ENCODE data around the gene ATL2.
"Not testable (repeated sequence)": the region's sequence is repeated elsewhere in the genome, so short reads cannot be mapped to it uniquely, and the experiment has no call there.

The ATL2 gene

DNA sequence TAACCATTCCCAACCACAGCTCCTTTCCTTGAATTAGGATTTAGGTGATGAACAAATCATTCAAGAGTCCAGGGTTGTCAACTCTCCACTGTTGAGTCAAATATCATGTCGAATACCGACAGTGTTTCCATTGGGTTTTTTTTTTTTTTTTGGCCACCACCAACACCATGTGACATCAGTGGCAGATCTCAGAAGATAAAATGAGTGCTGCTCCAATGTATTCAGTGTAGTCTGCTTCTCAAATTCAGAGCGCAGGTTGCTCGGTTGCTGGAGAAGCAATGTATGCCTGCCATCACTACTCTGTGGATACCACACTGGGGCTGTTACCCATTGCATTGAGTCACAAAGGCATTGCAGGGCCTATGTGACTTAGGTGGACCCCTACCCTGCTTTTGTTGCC lies 10.8 kb upstream of the ATL2 start:
- DNase-seq: no peak

DNA sequence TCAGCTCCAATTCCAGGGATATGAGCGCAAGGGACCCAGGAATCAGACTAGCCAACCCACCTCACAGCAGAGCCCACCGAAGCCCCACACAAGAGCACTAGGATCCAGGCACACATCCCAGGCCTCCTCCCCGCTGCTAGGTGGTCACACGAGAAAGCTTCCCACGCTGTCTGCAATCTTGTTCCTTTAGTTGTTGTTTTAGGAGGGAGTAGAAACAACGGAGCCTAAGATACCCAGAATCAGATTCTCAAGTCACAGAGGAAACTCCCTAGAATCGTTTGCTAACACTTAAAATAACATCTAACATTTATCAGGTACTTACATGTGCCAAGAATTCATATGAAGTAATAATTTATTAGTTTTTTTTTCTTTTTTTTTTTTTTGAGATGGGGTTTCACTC lies 9.7 kb upstream of the ATL2 start:
- no peak for DNase-seq

DNA sequence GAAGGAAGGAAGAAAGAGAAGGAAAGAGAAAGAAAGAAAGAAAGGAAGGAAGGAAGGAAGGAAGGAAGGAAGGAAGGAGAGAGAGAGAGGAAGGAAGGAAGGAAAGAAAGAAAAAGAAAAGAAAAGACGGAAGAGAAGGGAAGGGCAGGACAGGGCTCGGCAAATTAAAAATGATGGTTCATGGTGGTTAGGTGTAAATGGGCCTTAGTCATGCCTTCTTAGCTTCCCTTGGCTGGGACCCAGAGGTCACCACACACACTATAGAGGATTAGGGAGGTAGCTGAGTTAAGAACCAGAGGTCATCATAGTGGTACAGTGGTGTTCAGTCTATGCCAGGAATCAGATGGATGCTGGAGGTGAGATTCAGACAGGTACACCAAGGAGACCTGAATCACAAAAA lies 9.3 kb upstream of the ATL2 start:
- DNase-seq: no peak

DNA sequence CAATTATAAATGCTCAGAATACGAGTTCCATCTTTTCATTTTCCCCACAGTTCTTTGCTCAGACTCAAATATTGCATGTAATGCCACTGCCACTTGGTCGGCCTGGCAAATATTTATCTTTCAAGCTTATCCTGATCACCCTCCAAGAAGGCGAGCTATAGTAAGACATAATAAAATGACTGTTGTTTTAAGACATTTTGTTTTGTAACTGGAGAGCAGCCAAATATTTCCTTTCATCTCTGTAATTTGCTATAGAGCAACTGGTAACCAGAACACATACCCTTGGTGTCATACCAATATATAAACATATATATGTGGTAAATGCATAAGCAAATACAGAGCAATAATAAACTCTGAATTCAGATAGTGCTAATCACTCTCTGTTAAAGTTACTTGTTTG lies 7.3 kb upstream of the ATL2 start:
- no peak for DNase-seq

DNA sequence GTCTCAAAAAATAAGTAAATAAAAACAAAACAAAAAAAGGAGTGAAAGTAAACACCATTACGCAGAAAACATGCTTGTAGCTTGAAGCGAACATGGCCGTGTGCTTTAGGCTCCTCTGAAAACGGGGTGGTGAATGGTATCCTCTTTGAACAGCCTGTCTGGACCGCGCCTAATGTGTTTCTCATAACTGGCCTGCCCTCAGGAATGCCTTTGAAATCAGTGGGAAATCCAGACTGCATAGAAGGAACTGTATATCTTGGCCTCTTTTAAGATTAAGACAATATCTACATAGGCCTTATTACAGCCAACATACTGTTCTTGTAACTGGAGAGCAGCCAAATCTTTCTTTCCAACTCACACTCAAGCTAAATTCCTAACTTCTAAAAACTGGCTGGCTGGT lies 6.7 kb upstream of the ATL2 start:
- DNase-seq: not testable (repeated sequence)

DNA sequence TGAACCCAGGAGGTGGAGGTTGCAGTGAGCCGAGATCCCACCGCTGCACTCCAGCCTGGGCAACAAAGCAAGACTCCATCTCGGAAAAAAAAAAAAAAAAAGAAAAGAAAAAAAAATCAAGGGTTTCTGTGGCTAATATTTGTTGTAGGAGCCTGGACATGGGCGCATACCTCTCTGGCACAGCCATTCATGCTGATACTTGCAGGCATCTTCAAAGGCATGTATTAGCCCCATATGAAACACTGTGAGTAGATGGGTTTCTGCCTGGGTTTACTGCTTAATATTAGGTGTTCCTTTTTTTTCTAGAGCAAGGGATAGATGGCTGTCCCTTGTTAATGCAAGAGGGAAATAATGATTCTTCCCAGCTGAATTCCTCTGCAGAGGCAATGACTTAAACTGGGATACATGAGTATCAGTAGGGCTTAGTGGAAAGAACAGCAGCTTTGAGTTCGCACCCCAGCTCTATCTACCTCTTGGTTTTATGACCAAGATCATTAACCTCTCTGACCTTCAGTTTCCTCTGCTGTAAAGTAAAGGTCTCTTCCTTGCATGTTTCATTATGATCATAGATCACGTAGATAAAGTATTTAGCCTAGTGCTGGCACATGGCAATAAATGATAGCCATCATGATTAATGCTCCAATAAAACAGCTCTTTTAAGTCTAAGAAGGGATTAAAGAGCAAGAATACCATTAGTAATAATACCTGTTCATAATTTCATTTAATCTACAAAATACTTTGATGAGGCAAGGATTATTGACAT lies 4.5 kb upstream of the ATL2 start:
- no peak for DNase-seq

DNA sequence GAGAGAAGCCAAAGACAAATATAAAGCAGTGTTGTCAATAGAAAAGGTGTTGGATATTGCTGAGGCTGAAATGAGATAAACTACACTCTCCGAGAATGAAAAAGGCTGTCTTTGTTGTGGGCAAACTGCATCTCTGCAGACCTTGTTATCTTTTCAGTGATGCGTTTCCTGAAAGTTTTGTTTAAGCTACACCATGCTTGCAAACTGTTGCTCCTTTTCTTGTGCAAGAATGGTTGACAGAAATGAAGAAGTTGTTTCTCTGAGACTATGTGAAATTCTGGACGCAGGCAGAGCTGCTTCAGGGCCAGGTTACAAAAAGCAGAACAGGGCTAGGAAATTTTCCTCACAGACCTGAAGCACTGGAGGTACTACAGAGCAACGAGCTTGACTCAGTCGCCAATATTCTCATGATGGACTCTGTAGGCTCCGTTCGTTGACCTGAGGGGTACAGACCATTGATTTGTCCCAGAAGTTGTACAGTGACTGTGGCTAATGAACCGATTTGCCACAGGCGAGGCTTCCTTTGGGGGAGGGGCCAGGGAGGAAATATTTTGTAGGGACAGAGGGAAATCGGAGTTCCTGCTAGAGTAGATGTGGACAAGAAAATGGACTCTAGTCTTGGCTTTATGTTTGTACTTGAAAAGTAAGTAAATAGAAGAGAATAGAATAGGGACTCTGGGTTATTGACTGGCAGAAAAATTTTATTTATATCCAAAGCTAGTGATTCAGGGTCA lies 3.5 kb upstream of the ATL2 start:
- DNase-seq: no peak

DNA sequence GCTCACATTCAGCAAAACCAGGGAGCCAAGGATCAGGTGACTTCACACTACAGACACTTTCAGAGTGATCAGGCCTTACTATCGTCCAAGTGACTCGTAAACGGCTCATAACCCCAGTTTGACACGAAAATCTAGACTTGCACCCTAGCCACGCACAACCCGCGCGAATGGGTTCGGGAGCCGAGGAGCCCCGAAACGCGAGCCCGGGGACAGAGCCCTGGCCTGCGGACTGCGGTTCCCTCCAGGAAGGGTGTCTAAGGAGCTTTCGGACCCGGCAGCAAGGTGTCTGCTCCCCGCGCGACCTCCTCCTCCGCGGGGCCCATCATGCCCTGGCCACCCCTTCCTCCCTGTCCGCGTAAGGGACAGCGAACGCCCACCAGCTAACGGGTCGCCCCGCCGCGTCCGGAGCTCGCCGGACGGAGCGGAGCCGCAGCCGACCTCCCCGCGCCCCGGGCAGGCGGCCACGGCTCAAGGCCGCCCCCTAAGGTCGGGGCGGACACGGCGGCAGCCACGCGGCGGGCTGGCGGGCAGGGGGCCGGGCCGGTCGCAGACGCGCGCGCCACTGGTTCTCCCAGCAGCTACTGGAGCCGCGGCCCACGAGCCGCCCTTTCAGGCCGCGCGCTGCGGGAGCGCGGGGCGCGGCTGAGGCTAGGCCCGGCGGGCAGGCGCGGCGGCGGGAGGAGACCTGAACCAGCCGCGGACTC lies 575 bp downstream of the ATL2 start:
- peak; percentile 27 to 76 for DNase-seq

DNA sequence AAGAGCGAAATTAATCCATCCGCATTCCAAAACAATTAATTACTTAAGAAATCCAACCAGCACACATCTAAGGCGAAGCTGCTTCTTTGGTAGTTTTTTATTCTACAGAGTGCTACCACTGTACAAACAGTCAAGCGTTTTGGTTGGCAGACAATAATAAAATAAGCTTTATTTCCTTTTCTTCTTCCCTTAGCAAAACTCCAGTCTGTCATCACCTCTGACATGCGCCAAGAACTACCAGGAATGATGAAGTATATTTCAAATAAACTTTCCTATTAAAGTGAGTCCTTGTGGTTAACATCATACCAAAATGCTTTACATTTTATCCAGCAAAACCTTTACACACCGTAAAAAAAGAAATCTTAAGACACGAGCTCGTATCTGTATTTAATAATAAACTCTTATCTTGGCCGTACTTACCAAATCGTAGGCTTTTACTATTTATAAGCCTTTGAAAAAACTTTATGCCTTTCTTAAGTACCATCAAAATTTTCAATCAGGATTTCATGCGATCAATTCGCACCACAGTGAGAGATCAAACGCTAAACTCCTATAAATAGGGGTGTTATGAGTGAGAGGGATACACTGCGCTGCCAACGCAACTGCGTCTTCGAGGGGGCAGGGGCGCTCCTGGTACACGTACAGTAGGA lies 1.3 kb downstream of the ATL2 start:
- DNase-seq: no peak

DNA sequence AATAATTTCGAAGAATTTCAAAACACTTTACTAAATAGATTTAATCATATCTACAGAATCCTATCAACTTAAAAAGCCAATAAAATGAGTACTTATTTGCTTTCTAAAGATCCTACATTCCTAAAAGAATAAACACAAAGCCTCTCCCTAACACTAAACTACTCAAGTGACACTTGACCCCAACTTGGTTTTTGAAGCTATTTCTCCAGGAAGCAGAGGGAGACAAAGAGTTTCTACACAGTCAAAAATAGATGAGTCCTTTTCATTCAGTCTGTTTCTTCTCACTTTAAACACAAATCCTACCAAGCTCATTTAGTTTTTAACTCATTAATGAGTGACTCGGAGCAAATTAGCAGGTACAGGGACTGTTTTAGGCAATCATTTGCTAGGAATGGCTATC lies 2.1 kb downstream of the ATL2 start:
- no peak for DNase-seq

DNA sequence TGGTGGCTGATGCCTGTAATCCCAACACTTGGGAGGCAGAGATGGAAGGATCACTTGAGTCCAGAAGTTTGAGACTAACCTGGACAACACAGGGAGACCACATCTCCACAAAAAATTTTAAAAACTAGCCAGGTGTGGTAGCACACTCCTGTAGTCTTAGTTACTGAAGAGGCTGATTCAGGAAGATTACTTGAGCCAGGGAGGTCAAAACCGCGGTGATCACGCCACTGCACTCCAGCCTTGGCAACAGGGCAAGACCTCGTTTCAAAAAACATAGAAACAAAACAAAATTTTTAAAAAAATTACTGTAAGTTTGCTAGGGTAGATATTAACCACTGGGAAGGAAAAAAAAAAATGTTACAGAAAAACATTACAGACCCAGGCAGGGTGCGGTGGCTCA lies 5.8 kb downstream of the ATL2 start:
- no peak for DNase-seq

DNA sequence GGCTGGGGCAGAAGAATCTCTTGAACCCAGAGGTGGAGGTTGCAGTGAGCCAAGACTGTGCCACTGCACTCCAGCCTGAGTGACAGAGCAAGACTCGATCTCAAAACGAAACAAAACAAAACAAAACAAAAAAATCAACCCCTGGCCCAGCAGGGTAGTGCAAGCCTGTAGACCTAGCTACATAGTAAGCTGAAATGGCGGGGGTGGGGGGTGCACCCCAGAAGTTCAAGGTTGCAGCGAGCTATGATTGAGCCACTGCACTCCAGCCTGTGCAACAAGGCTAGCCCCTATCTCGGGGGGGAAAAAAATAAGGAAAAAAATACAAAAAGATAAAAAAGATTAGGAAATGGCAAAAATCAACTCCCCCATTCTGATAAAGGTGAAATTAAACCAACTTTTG lies 6.4 kb downstream of the ATL2 start:
- DNase-seq: no peak

DNA sequence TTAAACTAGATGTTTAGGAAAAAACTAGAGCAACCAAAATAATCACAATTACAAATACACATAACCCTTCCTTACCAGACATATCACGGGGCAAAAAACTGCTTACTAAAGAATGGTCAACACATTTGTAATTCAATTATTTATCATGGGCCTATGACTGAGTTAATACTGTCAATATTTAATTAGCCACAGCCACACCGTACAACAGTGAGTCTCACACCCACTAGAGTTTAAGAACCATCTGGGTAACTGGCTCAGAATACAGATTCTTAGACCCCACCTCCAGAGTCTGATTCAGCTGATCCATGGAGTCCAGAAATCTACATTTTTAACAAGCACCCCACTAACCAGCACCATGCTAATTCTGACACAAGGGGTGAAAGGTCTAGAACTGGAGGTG lies 14.8 kb downstream of the ATL2 start:
- no peak for DNase-seq

DNA sequence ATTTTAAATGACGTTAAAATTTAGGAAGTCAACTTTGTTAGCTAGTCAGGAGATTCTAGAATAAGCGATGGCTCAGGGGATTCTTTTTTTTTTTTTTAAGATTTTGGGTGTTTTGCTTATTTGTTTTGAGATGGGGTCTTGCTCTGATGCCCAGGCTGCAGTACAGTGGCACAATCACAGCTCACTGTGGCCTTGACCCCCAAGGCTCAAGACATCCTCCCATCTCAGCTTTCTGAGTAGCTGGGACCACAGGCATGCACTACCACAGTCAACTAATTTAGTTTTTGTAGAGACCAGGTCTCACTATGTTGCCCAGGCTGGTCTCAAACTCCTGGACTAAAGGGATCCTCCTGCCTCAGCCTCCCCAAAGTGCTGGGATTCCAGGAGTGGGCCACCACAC lies 16.9 kb downstream of the ATL2 start:
- DNase-seq: no peak

DNA sequence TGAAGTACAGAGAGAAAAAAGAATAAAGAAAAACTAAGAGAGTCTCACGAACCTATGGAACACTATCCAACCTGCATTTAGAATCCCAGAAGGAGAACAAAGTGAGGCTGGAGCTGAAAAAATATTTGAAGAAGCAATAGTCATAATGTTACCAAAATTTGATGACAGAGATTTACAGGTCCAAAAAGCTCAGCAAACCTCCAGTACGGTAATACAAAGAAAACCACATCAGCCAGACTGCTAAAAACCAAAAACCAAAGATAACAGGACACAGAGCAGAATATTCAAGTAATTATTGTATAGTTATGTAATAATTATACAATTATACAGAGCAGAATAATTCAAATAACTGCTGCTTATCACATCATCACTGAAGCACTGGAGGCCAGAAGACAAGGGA lies 23.7 kb downstream of the ATL2 start:
- DNase-seq: no peak

DNA sequence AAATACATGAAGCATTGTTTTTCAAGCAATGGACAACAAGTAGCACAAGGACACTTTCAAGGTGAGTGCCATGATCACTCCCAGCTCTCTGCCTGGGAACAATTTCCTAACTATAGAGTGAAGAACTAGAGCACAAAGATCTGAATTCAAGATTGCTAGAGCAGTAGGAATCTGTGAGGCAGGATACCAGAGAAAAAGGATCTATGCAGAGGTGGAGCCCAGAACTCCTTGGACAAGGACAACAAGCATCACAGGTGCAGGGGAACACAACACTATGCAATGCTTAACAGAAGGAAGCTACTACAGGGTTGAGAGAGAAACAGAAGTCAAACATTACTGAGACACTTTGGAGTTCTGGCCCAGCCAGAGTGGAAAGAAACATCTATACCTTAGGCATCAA lies 24.7 kb downstream of the ATL2 start:
- DNase-seq: no peak

DNA sequence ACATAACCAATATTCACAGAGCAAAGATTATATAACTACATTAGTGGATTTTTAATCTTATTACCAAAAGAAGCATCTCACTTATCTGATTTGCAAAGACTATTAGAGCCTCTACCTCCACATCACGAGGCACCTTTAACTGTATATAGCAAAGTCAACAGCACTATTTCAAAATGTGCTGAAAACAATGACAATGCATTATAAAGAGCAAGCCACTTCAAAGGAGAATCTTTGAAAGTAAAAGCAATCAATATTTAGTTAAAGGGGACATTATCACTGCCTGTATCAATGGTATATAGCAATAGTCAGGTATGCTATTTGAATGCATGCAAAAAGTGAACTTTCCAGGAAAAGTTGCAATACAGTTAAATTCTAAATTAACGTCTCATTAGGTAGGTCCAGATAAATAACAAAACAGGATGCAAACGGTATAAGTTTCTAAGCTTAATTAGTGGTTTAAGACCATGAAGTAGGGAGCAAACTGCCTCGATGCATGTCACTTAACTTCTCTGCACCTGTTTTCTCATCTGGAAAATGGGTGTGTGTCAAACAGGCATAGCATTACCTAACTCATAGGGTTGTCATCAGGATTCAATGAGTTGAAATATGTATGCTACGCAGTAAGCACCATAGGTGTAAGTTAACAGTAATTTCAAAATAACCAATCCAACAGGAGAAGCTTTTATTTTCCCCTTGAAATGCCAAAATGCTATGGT lies 31.6 kb downstream of the ATL2 start:
- no peak for DNase-seq

DNA sequence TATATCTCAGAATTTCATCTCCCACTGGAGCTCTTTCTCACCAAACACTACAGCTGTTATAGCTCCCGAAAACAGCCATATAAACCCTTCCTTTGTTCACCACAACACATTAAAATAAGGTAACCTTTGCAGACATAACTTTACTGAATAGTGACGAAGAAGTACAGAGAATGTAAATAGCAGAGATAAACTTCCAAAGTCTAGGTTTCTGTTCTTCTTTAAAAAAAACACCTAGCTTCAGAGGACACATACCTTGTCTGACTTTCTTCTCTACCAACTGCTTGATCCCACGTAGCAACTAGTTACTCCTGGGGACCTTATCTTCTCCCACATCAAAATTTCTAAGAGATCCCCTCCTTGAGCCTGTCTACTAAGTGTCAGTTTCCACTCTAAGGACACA lies 32.3 kb downstream of the ATL2 start:
- DNase-seq: no peak

DNA sequence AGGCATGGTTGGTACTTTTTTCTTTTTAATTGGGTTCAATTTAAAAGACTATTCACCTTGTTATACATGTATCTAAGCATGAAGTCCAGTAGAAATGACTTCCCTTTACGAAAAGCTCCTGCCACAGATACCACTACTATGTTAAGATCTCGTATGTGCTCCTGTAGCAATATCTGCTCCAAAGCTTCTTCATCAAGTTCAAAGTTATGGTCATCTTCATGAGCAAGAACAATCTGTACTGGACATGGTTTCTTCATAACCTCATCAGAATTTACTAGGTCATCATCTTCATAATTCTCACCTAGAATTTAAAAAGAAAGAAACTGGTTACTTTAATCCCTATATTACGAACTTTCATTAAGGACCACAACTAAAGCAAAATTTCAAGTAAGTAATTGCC lies 33.9 kb downstream of the ATL2 start:
- DNase-seq: no peak

DNA sequence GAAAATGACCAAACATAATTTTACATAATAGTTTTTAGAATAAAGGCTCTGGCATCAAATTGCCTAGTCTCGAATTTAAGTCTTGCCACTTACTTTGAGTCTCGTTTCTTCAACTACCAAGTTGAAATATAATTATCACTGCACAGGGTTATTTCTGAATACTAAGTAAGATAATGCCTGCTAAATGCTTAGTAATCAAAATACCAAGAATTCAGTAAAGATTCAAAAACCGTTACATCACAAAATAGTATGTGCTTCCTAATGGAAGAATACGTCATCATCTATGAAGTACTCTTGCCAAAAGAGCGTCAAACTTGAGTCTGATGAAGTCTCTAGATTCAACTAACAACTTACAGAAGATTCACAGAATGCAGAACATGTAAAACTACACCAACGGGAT lies 40.5 kb downstream of the ATL2 start:
- no peak for DNase-seq

DNA sequence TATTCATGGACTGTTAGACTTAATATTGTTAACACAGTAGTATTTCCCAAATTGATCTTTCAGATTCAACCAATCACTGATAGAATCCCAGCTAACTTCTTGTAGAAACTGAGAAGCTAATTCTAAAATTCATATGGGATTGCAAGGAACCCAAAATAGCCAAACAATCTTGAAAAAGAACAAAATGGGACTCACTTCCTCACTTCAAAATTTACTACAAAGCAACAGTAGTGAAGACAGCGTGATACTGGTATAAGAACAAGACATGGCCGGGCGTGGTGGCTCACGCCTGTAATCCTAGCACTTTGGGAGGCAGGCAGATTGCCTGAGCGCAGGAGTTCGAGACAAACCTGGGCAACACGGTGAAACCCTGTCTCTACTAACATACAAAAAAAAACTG lies 46.3 kb downstream of the ATL2 start:
- no peak for DNase-seq

DNA sequence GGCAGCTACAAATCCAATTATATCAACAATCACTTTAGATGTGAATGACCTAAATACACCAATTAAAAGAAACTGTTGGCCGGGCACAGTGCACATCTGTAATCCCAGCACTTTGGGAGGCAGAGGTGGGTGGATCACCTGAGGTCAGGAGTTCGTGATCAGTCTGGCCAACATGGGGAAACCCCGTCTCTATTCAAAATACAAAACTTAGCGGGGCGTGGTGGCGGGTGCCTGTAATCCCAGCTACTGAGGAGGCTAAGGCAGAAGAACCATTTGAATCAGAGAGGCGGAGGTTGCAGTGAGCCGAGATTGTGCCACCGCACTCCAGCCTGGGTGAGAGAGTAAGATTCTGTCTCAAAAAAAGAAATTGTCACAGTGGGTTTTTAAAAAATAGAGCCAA lies 49.5 kb downstream of the ATL2 start:
- DNase-seq: no peak

DNA sequence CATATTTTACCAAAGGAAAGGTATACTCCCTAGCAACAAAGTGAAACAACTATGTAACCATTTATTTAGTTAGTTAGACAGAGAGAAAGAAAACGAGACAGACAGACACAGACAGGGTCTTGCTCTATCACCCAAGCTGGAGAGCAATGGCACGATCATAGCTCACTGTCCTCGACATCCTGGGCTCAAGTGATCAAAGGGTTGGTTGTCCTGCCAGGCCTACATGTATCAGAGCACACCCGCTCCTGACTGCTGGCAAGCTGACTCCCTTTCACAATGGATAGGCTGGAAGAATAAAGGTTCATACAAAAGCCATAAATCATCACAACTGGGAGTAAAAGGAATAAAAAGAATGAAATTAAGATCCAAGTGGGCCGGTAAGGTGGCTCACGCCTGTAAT lies 53.5 kb downstream of the ATL2 start:
- DNase-seq: no peak
